T-cell (primary cell): ENCODE data around the gene MOSPD3. TPM values are rescaled to one million over a fixed set of nuclear protein-coding genes. Genes with fewer than 3 reads are reported as not detected.

Experiments used
- ATAC-seq, 4 experiments: fragments of 200-7000 bp in 3 of 4; fragments of 150-1000 bp in 1 of 4; cut with Tn5 transposase; replicated peaks in 1 of 4; 1 replicate in 3 of 4; 2 replicates in 1 of 4; pipeline ENCODE4 v1.10.0; 2021; ENCODE audit warnings: moderate library complexity in 3 of 4, mild to moderate bottlenecking in 2 of 4, moderate number of reproducible peaks in 1 of 4
- CTCF ChIA-PET, 2 donors: fragments of 300-600 bp; sonication (Branson Sonifier 250); formaldehyde crosslinking; loops; one replicate each; lab custom pipeline; 2022; ENCODE audit warnings: antibody characterized with exemption in 2 of 2; lab: Charles Lee
- POLR2A ChIA-PET, 2 donors: fragments of 300-600 bp; sonication (Branson Sonifier 250); formaldehyde crosslinking; loops; one replicate each; lab custom pipeline; 2022; ENCODE audit warnings: antibody characterized with exemption in 2 of 2; lab: Charles Lee
- DNase-seq, 35 experiments: peaks; one replicate each; pipeline versions ENCODE4 v3.0.0 to v3.0.0-alpha.2; 2013 to 2023
- H3K27ac ChIP-seq: one replicate; pipeline ENCODE4 v1.5.1; 2013; ENCODE audit warnings: low read length
- H3K27me3 ChIP-seq, 2 experiments: replicated peaks in 1 of 2; 1 replicate in 1 of 2; 2 replicates in 1 of 2; pipeline versions ENCODE4 v1.6.1 to v1.7.0; 2013; ENCODE audit warnings: low read length in 1 of 2, mixed read lengths in 1 of 2; ENCODE audit not compliant: control insufficient read depth in 2 of 2, insufficient read depth in 2 of 2; ENCODE audit errors: extremely low read depth in 1 of 2
- H3K36me3 ChIP-seq, 2 donors: 1 replicate in 1 of 2; 2 replicates in 1 of 2; pipeline versions ENCODE4 v1.6.1 to v1.7.0; 2013; ENCODE audit warnings: low read length in 1 of 2; ENCODE audit not compliant: control insufficient read depth in 2 of 2, insufficient read depth in 1 of 2; ENCODE audit errors: extremely low read depth in 1 of 2
- H3K4me1 ChIP-seq, 2 experiments: 1 replicate in 1 of 2; 2 replicates in 1 of 2; pipeline versions ENCODE4 v1.6.1 to v1.7.0; 2013; ENCODE audit warnings: low read length in 2 of 2, mixed read lengths in 1 of 2; ENCODE audit not compliant: insufficient read depth in 2 of 2, control insufficient read depth in 1 of 2; ENCODE audit errors: extremely low read depth in 1 of 2
- H3K4me3 ChIP-seq, 2 donors: 1 replicate in 1 of 2; 2 replicates in 1 of 2; pipeline versions ENCODE4 v1.5.1 to v1.7.0; 2013; ENCODE audit warnings: mild to moderate bottlenecking in 2 of 2, low read length in 1 of 2, moderate library complexity in 1 of 2; ENCODE audit not compliant: control insufficient read depth in 1 of 2; ENCODE audit errors: extremely low read depth in 1 of 2
- H3K9me3 ChIP-seq: 2 replicates; pipeline ENCODE4 v1.7.0; 2013
- H3K27ac Mint-ChIP-seq, 2 donors: one replicate each; pipeline ENCODE4 v1.8.0; 2020 to 2021; ENCODE audit warnings: mild to moderate bottlenecking in 2 of 2, mixed read lengths in 2 of 2
- H3K27me3 Mint-ChIP-seq, 2 donors: one replicate each; pipeline ENCODE4 v1.8.0; 2021 to 2022; ENCODE audit warnings: mixed read lengths in 2 of 2
- H3K36me3 Mint-ChIP-seq: one replicate; pipeline ENCODE4 v1.8.0; 2021; ENCODE audit warnings: mixed read lengths
- H3K4me1 Mint-ChIP-seq, 3 donors: one replicate each; pipeline ENCODE4 v1.8.0; 2020 to 2022; ENCODE audit warnings: mixed read lengths in 3 of 3, mild to moderate bottlenecking in 1 of 3
- H3K4me3 Mint-ChIP-seq, 3 donors: one replicate each; pipeline ENCODE4 v1.8.0; 2020 to 2022; ENCODE audit warnings: mild to moderate bottlenecking in 3 of 3, mixed read lengths in 3 of 3, moderate library complexity in 3 of 3
- H3K9me3 Mint-ChIP-seq, 3 donors: one replicate each; pipeline ENCODE4 v1.8.0; 2020 to 2022; ENCODE audit warnings: mixed read lengths in 3 of 3
- WGBS: methylation state at CpG from one replicate; pipeline ENCODE4 v1.1.5; 2013; ENCODE audit warnings: missing lambda C conversion rate; ENCODE audit not compliant: insufficient coverage; 5-methylcytosine and 5-hydroxymethylcytosine counted together
- total RNA-seq, 35 experiments: library from RNA in 6 of 35; stranded (reverse) in 6 of 35; fragments of 120-200 nt in 1 of 35; gene quantifications; one replicate each; pipeline versions ENCODE4 v1.2.1 to v1.2.4 and lab custom pipeline; 2013 to 2026

MOSPD3 gene
- total RNA-seq, 5 donors from 2014 or later (not counting 1 experiment from before 2014, with no cell fraction given), result 10.9 to 19.0 (median 16.3) TPM

DNA sequence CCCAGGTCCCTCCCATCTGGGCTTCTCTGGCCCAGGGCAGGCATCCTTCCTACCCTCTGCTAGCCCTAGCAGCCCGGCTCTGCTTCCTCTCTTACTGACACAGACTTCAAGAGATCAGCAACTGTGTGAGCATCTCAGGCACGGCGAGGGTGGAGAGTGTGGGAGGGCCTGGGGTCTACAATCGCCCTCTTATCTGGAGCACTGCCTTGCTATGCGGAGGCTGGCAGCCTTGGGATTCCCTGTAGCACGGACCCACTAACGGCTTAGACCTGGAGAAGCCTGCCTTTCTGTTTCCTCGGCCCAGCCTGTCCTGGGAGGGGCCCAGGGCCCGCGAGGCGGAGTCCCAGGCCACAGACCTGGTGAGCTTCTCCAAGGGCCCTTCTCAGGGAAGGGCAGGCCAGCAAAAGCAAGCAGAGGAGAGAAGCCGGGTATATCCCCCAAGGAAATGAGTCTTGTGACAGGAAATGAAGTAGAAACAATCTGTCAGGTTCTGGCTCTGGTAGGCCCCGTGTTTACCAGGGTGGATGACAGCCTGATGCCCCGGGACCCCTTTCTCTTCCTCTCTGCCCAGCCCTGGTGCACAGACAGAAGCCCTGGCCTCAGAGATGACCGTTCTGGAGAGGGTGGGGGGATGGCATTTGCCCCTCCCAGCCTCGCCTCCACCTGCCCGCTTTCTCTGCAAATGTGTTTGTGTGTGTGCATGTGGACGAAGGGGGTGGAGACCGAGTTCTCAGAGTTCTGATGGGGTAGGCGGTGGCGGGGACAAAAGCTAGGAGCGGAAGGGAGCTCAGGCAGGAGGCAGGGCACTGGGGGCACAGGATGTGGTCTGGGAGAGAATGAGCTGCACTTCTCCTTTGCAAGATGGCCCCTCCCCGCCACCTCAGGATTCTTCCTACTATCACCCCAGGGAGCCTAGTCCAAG lies 28.9 kb upstream of the MOSPD3 start:
- H3K9me3 Mint-ChIP-seq, result no peaks in the 10 kb centered on the region
- peak overlapping the region; percentile 84 for H3K27ac ChIP-seq
- H3K4me3 Mint-ChIP-seq, result peak overlapping the region in 2 of 3 donors; percentile 96 to 97
- H3K36me3 ChIP-seq, result peaks cover 20 to 38% of the 10 kb centered on the region in 2 donors
- CTCF ChIA-PET, result interaction anchor here (0.5 to 1.3 kb wide), 8 partner anchors 10 to 506 kb away, joined by 3 to 7 read pairs (median 3); no protein-coding TSS in a partner anchor
- ATAC-seq (peak; percentile 11 to 25 (median 18)), DNase-seq (peak; percentile 48 to 79 (median 60))
- H3K27me3 ChIP-seq, result no peaks in the 10 kb centered on the region
- peak overlapping the region in 1 of 2 donors; percentile 97 for H3K27ac Mint-ChIP-seq
- H3K27me3 Mint-ChIP-seq, result no peaks in the 10 kb centered on the region
- peaks cover 21 to 35% (median 29%) of the 10 kb centered on the region in 3 donors for H3K4me1 Mint-ChIP-seq
- 2% methylated on average over 11 of the region's 23 CpGs for WGBS
- no peaks in the 10 kb centered on the region for H3K9me3 ChIP-seq
- H3K4me3 ChIP-seq, result peak overlapping the region; percentile 64 to 94
- peaks cover 8% of the 10 kb centered on the region for H3K36me3 Mint-ChIP-seq
- POLR2A ChIA-PET, result interaction anchor here (0.5 to 0.6 kb wide), 2 partner anchors 41 to 75 kb away, joined by 3 to 4 read pairs; no protein-coding TSS in a partner anchor
- H3K4me1 ChIP-seq, result peaks cover 27 to 67% of the 10 kb centered on the region in 2 experiments

- peaks cover 27 to 66% of the 10 kb centered on the region in 2 experiments for H3K4me1 ChIP-seq
- peaks cover 20 to 32% of the 10 kb centered on the region in 2 donors for H3K36me3 ChIP-seq
- ChIA-PET CTCF (interaction anchor here (0.5 to 1.6 kb wide), 10 partner anchors 18 to 507 kb away, joined by 3 to 7 read pairs (median 4); partner anchors contain the start of gene MOSPD3 (in 1 of the 2)), POLR2A (interaction anchor here (0.6 kb wide), 3 partner anchors 26 to 105 kb away, joined by 3 to 8 read pairs (median 4); partner anchors contain the start of gene TSC22D4 (in 1 of the 2))
- no peaks in the 10 kb centered on the region for H3K9me3 Mint-ChIP-seq
- H3K27ac Mint-ChIP-seq, result peak overlapping the region in 1 of 2 donors; percentile 97
- H3K27me3 Mint-ChIP-seq, result no peaks in the 10 kb centered on the region
- H3K27ac ChIP-seq, result peak overlapping the region; percentile 84
- no peak for DNase-seq
- no peaks in the 10 kb centered on the region for H3K9me3 ChIP-seq
- WGBS, result 0% methylated on average over 6 of the region's 15 CpGs
- H3K4me3 ChIP-seq, result peak overlapping the region; percentile 64 to 94
- peak overlapping the region in 2 of 3 donors; percentile 96 to 97 for H3K4me3 Mint-ChIP-seq
- H3K27me3 ChIP-seq, result no peaks in the 10 kb centered on the region
- H3K4me1 Mint-ChIP-seq, result peaks cover 20 to 35% (median 32%) of the 10 kb centered on the region in 3 donors
- peaks cover 3% of the 10 kb centered on the region for H3K36me3 Mint-ChIP-seq
- ATAC-seq, result no peak
These were observed 28.2 kb upstream of the MOSPD3 start for GRCh38 chr7:100584054-100584682.

DNA sequence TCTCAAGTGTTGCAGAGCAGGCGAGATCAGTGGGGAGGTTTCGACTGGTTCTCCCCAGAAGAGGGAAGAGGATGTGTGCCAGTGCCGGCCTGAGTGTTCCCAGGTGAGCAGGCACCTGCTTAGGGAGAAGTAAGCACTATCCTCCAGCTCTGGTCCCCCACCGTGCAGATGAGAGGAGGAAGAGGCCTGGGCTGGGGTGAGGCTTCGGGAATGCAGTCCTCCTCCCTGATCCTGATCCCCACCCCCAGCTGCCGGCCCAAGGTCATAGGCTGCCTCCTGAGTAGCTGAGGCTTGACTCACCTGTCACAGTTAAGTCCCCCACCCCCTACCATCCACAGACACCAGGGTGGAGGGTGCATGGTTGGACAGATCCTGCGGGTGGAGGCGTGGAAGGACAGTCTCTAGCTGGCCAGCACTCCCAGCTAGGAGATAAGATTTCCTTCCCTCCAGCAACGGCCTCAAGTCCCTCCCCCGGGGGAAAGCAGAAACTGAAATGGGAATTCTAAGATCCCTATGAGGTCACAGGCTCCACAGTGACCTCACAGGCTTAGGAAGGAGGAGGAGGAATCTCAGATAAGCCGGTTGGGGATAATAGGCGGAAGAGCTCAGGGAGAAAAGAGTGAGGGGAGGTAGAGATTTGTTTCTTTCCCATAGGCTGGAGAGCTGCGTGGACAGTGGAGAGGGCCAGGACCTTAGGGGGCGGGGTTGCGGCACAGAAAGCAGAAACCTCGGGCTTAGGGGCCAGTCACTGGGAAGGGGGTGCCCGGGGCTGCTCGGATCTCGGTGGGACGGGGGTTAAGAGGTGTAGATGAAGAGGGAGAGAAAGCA lies 27.4 kb upstream of the MOSPD3 start:
- H3K4me1 Mint-ChIP-seq, result peaks cover 18 to 35% (median 32%) of the 10 kb centered on the region in 3 donors

GRCh38 chr7:100585511-100586265 lies 26.7 kb upstream of the MOSPD3 start, which contains the start of gene LRCH4:
TSS of gene LRCH4 (minus strand) at chr7:100586129. CDS start at chr7:100586100, 29 bp downstream.
- Histone ChIP-seq H3K9me3 (no peaks in the 10 kb centered on the region), H3K27ac (peak within 1 kb of the TSS; percentile 90), H3K27me3 (peaks cover 0 to 14% of the 10 kb centered on the region in 2 experiments), H3K4me3 (peak within 1 kb of the TSS; percentile 73 to 94), H3K4me1 (peaks cover 25 to 57% of the 10 kb centered on the region in 2 experiments), H3K36me3 (peaks cover 14 to 18% of the 10 kb centered on the region in 2 donors)
- ATAC-seq, result peak; percentile 21 to 38 (median 27)
- ChIA-PET POLR2A (interaction anchor here (0.5 to 1.1 kb wide), 3 partner anchors 27 to 1807 kb away, joined by 6 to 9 read pairs (median 6); partner anchors contain the start of gene MOSPD3 (in 1 of the 2)), CTCF (interaction anchor here (0.5 to 2.7 kb wide), 15 partner anchors 12 to 120 kb away, joined by 3 to 21 read pairs (median 3); partner anchors contain the start of genes MOSPD3 (in 1 of the 2), PCOLCE (in 1 of the 2) and POP7 (in 1 of the 2))
- DNase-seq, result peak in 34 of 35 experiments; percentile 24 to 70 (median 48)
- Mint-ChIP-seq H3K36me3 (peaks cover 3% of the 10 kb centered on the region), H3K27me3 (peaks cover 0 to 2% of the 10 kb centered on the region in 2 donors), H3K4me1 (peaks cover 18 to 35% (median 32%) of the 10 kb centered on the region in 3 donors), H3K27ac (peak within 1 kb of the TSS; percentile 95 to 97), H3K4me3 (peak within 1 kb of the TSS in 2 of 3 donors; percentile 96 to 97), H3K9me3 (no peaks in the 10 kb centered on the region)
- WGBS, result 0% methylated on average over 44 of the region's 61 CpGs

More for the DNA sequence above, 27.4 kb upstream of the MOSPD3 start:
- CTCF ChIA-PET, result interaction anchor here (0.5 to 2.7 kb wide), 11 partner anchors 21 to 1182 kb away, joined by 3 to 21 read pairs (median 4); partner anchors contain the start of genes MOSPD3 (in 1 of the 2) and POP7 (in 1 of the 2)
- Histone ChIP-seq H3K27me3 (peaks cover 0 to 6% of the 10 kb centered on the region in 2 experiments), H3K27ac (peak overlapping the region; percentile 90), H3K4me3 (peak overlapping the region; percentile 64 to 94), H3K9me3 (no peaks in the 10 kb centered on the region), H3K36me3 (peaks cover 17 to 26% of the 10 kb centered on the region in 2 donors), H3K4me1 (peaks cover 27 to 60% of the 10 kb centered on the region in 2 experiments)
- DNase-seq (peak in 1 of 35 experiments; percentile 25), ATAC-seq (no peak)
- Mint-ChIP-seq H3K27ac (peak overlapping the region in 1 of 2 donors; percentile 97), H3K4me3 (peak overlapping the region in 2 of 3 donors; percentile 96 to 97), H3K36me3 (peaks cover 3% of the 10 kb centered on the region), H3K9me3 (no peaks in the 10 kb centered on the region), H3K27me3 (peaks cover 0 to 2% of the 10 kb centered on the region in 2 donors)
- 2% methylated on average over 12 of the region's 20 CpGs for WGBS
- POLR2A ChIA-PET, result interaction anchor here in 1 of 2 donors (0.5 to 0.6 kb wide), 3 partner anchors 26 to 1808 kb away, joined by 3 to 8 read pairs (median 6); partner anchors contain the start of gene TSC22D4
